Ascending aorta (tissue), 2 donors: ENCODE results near the gene ABCC8. TPM values are rescaled to one million over a fixed set of nuclear protein-coding genes. Genes with fewer than 3 reads are reported as not detected.

Experiments used
- DNase-seq, 2 donors: peaks; one replicate each; pipeline ENCODE4 v3.0.0-alpha.2; 2019; ENCODE audit warnings: low spot score in 2 of 2
- H3K27ac ChIP-seq, 2 donors: fragments of 200-600 bp; sonication (generic); one replicate each; pipeline ENCODE4 v1.5.1; 2016 to 2017; ENCODE audit warnings: mild to moderate bottlenecking in 1 of 2
- H3K27me3 ChIP-seq: fragments of 200-600 bp; sonication (generic); one replicate; pipeline ENCODE4 v1.5.1; 2017
- H3K36me3 ChIP-seq, 2 donors: fragments of 200-600 bp; sonication (generic); one replicate each; pipeline ENCODE4 v1.5.1; 2016
- H3K4me1 ChIP-seq, 2 donors: fragments of 200-600 bp; sonication (generic); one replicate each; pipeline ENCODE4 v1.5.1; 2016 to 2017; ENCODE audit warnings: mild to moderate bottlenecking in 1 of 2
- H3K4me3 ChIP-seq, 2 donors: fragments of 200-600 bp; sonication (generic); one replicate each; pipeline ENCODE4 v1.5.1; 2016 to 2017; ENCODE audit warnings: mild to moderate bottlenecking in 1 of 2
- H3K9me3 ChIP-seq, 2 donors: fragments of 200-600 bp; sonication (generic); one replicate each; pipeline ENCODE4 v1.5.1; 2016
- CTCF ChIP-seq, 3 experiments: fragments of 200-600 bp in 2 of 3; fragments of 450-650 bp in 1 of 3; sonication (generic) in 2 of 3; IDR thresholded peaks; one replicate each; pipeline ENCODE4 v1.5.1; 2016 to 2019; ENCODE audit warnings: antibody characterized with exemption in 3 of 3, mild to moderate bottlenecking in 1 of 3, moderate library complexity in 1 of 3
- intact Hi-C: fragments of 100-400 bp; cut with DNase I; formaldehyde crosslinking; loops from one replicate; pipeline ENCODE4 v1.15.1; 2023
- total RNA-seq: library from RNA; depleted of rRNA; stranded (reverse); fragments of >200 nt; gene quantifications from one replicate; pipeline ENCODE4 v1.1.0, GENCODE V29; 2016

Gene ABCC8
- total RNA-seq, 1 donor from 2014 or later: not detected

DNA sequence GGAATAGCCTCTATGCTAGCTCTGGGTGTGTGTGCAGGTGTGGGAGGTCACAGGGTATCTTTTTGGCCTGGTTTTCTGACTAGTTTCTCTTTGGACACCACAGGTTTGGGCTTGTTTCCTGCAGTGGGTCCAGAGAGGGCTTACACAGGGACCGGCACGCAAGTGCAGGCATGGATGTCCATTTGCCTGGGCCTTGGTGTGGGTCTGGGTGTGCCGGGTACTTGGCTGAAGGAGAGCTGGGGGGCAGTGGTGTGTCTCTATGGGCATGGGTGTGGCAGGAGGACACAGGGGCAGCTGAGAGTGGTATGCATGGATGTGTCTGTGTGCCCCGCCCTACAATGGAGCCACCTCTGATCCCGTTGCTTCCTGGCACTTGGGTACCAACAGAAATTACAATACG, 80.7 kb downstream of the ABCC8 start:
- intact Hi-C loops: no loop called here
- Histone ChIP-seq H3K4me3 (no peak overlapping the region), H3K9me3 (no peaks in the 10 kb centered on the region), H3K4me1 (no peaks in the 10 kb centered on the region), H3K27me3 (no peaks in the 10 kb centered on the region), H3K36me3 (no peaks in the 10 kb centered on the region), H3K27ac (no peak overlapping the region)
- no peak for TF ChIP-seq CTCF (IDR thresholded peaks at IDR 0.05)
- DNase-seq: no peak

GRCh38 chr11:17395554-17395961, 81.1 kb downstream of the ABCC8 start:
- Histone ChIP-seq H3K9me3 (no peaks in the 10 kb centered on the region), H3K27me3 (no peaks in the 10 kb centered on the region), H3K4me1 (no peaks in the 10 kb centered on the region), H3K27ac (no peak overlapping the region), H3K4me3 (no peak overlapping the region), H3K36me3 (no peaks in the 10 kb centered on the region)
- DNase-seq: no peak
- TF ChIP-seq CTCF (IDR thresholded peaks at IDR 0.05): no peak
- intact Hi-C loops: no loop called here

GRCh38 chr11:17394743-17395390, 81.8 kb downstream of the ABCC8 start:
- intact Hi-C loops: no loop called here
- H3K27ac ChIP-seq: no peak overlapping the region
- H3K36me3 ChIP-seq: no peaks in the 10 kb centered on the region
- H3K9me3 ChIP-seq: no peaks in the 10 kb centered on the region
- H3K4me1 ChIP-seq: no peaks in the 10 kb centered on the region
- H3K27me3 ChIP-seq: no peaks in the 10 kb centered on the region
- TF ChIP-seq CTCF (IDR thresholded peaks at IDR 0.05): no peak
- peak in 1 of 2 donors; percentile 47 for DNase-seq
- no peak overlapping the region for H3K4me3 ChIP-seq

- peaks cover 3% of the 10 kb centered on the region in 2 donors for H3K4me1 ChIP-seq
- no peak for DNase-seq
- no peaks in the 10 kb centered on the region for H3K27me3 ChIP-seq
- no peaks in the 10 kb centered on the region for H3K36me3 ChIP-seq
- no peaks in the 10 kb centered on the region for H3K9me3 ChIP-seq
- H3K27ac ChIP-seq: no peak overlapping the region
- TF ChIP-seq CTCF (IDR thresholded peaks at IDR 0.05): no peak
- intact Hi-C loops: no loop called here
- no peak overlapping the region for H3K4me3 ChIP-seq
Measured at GRCh38 chr11:17393472-17393871, 83.2 kb downstream of the ABCC8 start.

GRCh38 chr11:17392872-17393271, 83.8 kb downstream of the ABCC8 start:
- TF ChIP-seq CTCF (IDR thresholded peaks at IDR 0.05): no peak
- Histone ChIP-seq H3K27ac (no peak overlapping the region), H3K4me1 (peaks cover 3 to 4% of the 10 kb centered on the region in 2 donors), H3K4me3 (no peak overlapping the region), H3K27me3 (no peaks in the 10 kb centered on the region), H3K9me3 (no peaks in the 10 kb centered on the region), H3K36me3 (no peaks in the 10 kb centered on the region)
- intact Hi-C loops: no loop called here
- no peak for DNase-seq
